Esophagus squamous epithelium (tissue), 4 donors: ENCODE measurements around the gene RBM6.

Experiments used
- POLR2A ChIP-seq, 4 donors: fragments of 450-650 bp; IDR thresholded peaks; one replicate each; pipeline ENCODE4 v1.6.1; 2017; ENCODE audit warnings: antibody characterized with exemption in 4 of 4, mild to moderate bottlenecking in 4 of 4, moderate library complexity in 3 of 4
- TF ChIP-seq, protein P1 (sequence below), 6 experiments: fragments of 450-650 bp in 4 of 6; fragments of 200-600 bp in 2 of 6; sonication (generic) in 2 of 6; IDR thresholded peaks; one replicate each; pipeline ENCODE4 v1.5.1; 2016 to 2019; ENCODE audit warnings: antibody characterized with exemption in 6 of 6, mild to moderate bottlenecking in 4 of 6, moderate library complexity in 4 of 6

DNA sequence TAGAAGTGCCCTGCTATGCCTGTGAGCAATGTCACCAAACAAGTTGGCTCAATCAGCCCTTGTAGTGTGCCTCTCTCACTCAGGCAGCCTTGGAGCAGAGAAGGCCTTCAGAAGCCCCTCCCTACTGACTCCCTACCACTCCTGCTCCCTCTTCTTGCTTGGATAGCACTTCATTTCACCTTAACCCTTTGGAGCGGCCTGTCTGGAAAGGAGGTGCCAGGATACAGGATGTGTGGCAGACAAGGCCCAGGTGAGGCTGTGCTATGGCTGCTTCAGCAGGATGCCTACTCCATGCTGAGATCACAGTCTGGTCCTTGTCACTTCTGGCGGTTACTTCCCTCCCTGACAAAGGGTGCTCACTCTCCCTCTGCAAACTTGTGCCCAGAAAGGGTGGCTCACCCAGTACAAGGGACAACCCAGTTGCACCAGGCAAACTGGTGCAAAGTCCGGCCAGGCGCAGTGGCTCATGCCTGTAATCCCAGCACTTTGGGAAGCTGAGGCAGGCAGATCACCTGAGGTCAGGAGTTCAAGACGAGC lies 11.4 kb upstream of the RBM6 start:
- TF ChIP-seq, protein P1, sequence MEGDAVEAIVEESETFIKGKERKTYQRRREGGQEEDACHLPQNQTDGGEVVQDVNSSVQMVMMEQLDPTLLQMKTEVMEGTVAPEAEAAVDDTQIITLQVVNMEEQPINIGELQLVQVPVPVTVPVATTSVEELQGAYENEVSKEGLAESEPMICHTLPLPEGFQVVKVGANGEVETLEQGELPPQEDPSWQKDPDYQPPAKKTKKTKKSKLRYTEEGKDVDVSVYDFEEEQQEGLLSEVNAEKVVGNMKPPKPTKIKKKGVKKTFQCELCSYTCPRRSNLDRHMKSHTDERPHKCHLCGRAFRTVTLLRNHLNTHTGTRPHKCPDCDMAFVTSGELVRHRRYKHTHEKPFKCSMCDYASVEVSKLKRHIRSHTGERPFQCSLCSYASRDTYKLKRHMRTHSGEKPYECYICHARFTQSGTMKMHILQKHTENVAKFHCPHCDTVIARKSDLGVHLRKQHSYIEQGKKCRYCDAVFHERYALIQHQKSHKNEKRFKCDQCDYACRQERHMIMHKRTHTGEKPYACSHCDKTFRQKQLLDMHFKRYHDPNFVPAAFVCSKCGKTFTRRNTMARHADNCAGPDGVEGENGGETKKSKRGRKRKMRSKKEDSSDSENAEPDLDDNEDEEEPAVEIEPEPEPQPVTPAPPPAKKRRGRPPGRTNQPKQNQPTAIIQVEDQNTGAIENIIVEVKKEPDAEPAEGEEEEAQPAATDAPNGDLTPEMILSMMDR (IDR thresholded peaks at IDR 0.05) = no peak
- no peak for TF ChIP-seq POLR2A (IDR thresholded peaks at IDR 0.05)
